Lung (tissue), 12 donors: ENCODE results near the gene MUC6. TPM values are rescaled to one million over a fixed set of nuclear protein-coding genes. Genes with fewer than 3 reads are reported as not detected.

Source experiments
- ATAC-seq: fragments of 200-7000 bp; cut with Tn5 transposase; one replicate; pipeline ENCODE4 v1.9.1; 2020; ENCODE audit warnings: moderate number of reproducible peaks; ENCODE audit not compliant: insufficient read depth, low FRiP score
- DNase-seq, 3 donors: peaks; one replicate each; pipeline ENCODE4 v3.0.0-alpha.2; 2013 to 2017
- H3K27ac ChIP-seq, 2 donors: one replicate each; pipeline ENCODE4 v1.5.1; 2013; ENCODE audit warnings: mild to moderate bottlenecking in 2 of 2, moderate library complexity in 2 of 2, control low read depth in 1 of 2, inconsistent platforms in 1 of 2, low read depth in 1 of 2, low read length in 1 of 2
- H3K27me3 ChIP-seq, 3 donors: one replicate each; pipeline ENCODE4 v1.5.1; 2013; ENCODE audit warnings: low read length in 2 of 3; ENCODE audit not compliant: control insufficient read depth in 3 of 3, insufficient read depth in 3 of 3
- H3K36me3 ChIP-seq, 4 donors: one replicate each; pipeline ENCODE4 v1.5.1; 2013; ENCODE audit warnings: low read length in 4 of 4, mild to moderate bottlenecking in 1 of 4, moderate library complexity in 1 of 4; ENCODE audit not compliant: control insufficient read depth in 4 of 4, insufficient read depth in 4 of 4
- H3K4me1 ChIP-seq, 5 donors: one replicate each; pipeline ENCODE4 v1.5.1; 2013; ENCODE audit warnings: low read length in 5 of 5, mild to moderate bottlenecking in 2 of 5, moderate library complexity in 1 of 5; ENCODE audit not compliant: control insufficient read depth in 5 of 5, insufficient read depth in 5 of 5
- H3K4me3 ChIP-seq: one replicate; pipeline ENCODE4 v1.5.1; 2013; ENCODE audit warnings: mild to moderate bottlenecking, control low read depth, moderate library complexity
- H3K9ac ChIP-seq, 2 donors: one replicate each; pipeline ENCODE4 v1.5.1; 2013; ENCODE audit warnings: low read length in 2 of 2, control low read depth in 1 of 2; ENCODE audit not compliant: insufficient read depth in 1 of 2
- H3K9me3 ChIP-seq, 4 donors: one replicate each; pipeline ENCODE4 v1.5.1; 2013; ENCODE audit warnings: low read length in 3 of 4, mild to moderate bottlenecking in 1 of 4, moderate library complexity in 1 of 4; ENCODE audit not compliant: control insufficient read depth in 4 of 4, insufficient read depth in 3 of 4
- WGBS, 2 donors: extraction: QIAGEN DNeasy Blood & Tissue Kit; methylation state at CpG; one replicate each; pipeline ENCODE4 v1.1.7; 2013; 5-methylcytosine and 5-hydroxymethylcytosine counted together
- polyA plus RNA-seq, 2 donors: library from polyadenylated mRNA; stranded (reverse); fragments of 200-250 nt; gene quantifications; one replicate each; pipeline ENCODE4 v1.2.1, GENCODE V29; 2013
- total RNA-seq, 2 donors: library from RNA; depleted of rRNA in 1 of 2; stranded (reverse); fragments of >200 nt in 1 of 2; gene quantifications; one replicate each; pipeline ENCODE4 v1.2.1, GENCODE V29; 2014 to 2021
- TF ChIP-seq, protein P1 (sequence below): IDR thresholded peaks from 2 replicates; pipeline ENCODE4 v1.5.1; 2012; ENCODE audit warnings: mild to moderate bottlenecking; ENCODE audit errors: control extremely low read depth, extremely low read depth
- donor health status: control.
- donor health status: control.
- donor health status: Bipolar disorder and iron deficiency.
- donor health status: healthy.
- donor health status: DM: yes; HTN: yes; CAD: no.

MUC6 gene
- total and polyA plus RNA-seq, 4 donors = 0.01 to 0.92 (median 0.06) TPM; not detected in 1

DNA sequence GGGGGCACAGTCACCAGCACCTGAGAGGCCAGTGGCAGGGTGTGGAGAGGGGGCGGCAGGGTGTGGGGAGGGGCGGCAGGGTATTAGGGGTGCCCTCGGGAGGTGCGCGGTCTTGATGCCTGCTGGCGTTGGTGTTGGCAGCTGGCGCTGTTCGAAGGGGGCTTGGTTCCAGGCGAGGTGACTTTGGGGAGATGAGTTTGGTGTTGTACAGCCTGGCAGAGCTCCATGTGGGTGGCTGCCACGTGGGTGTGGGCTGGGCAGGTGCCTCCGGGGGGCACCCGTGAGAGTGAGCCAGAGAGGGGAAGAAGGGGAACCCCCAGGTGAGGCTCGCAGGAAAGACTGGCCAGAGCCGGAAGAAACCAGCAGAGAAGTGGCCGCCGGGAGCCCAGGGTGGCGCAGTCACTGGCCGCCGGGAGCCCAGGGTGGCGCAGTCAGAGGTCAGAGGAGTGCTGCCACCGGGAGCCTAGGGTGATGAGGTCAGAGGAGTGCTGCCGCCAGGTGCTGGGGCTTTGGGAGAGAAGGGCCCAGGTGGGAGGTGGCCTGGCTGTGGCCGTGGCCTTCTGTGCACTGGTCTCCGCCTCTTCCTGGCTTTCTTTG, 44.7 kb downstream of the MUC6 start:
- no peak for DNase-seq
- no peak overlapping the region for H3K27ac ChIP-seq
- no peak overlapping the region for H3K4me3 ChIP-seq
- H3K36me3 ChIP-seq = peaks cover 5 to 84% (median 20%) of the 10 kb centered on the region in 4 donors
- 80 to 82% methylated on average over 24 of the region's 24 CpGs for WGBS, 2 donors
- H3K27me3 ChIP-seq = no peaks in the 10 kb centered on the region
- H3K9me3 ChIP-seq = no peaks in the 10 kb centered on the region
- TF ChIP-seq, protein P1, sequence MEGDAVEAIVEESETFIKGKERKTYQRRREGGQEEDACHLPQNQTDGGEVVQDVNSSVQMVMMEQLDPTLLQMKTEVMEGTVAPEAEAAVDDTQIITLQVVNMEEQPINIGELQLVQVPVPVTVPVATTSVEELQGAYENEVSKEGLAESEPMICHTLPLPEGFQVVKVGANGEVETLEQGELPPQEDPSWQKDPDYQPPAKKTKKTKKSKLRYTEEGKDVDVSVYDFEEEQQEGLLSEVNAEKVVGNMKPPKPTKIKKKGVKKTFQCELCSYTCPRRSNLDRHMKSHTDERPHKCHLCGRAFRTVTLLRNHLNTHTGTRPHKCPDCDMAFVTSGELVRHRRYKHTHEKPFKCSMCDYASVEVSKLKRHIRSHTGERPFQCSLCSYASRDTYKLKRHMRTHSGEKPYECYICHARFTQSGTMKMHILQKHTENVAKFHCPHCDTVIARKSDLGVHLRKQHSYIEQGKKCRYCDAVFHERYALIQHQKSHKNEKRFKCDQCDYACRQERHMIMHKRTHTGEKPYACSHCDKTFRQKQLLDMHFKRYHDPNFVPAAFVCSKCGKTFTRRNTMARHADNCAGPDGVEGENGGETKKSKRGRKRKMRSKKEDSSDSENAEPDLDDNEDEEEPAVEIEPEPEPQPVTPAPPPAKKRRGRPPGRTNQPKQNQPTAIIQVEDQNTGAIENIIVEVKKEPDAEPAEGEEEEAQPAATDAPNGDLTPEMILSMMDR = no peak
- no peak overlapping the region for H3K9ac ChIP-seq
- no peak for ATAC-seq
- peaks cover 0 to 6% (median 0%) of the 10 kb centered on the region in 5 donors for H3K4me1 ChIP-seq

DNA sequence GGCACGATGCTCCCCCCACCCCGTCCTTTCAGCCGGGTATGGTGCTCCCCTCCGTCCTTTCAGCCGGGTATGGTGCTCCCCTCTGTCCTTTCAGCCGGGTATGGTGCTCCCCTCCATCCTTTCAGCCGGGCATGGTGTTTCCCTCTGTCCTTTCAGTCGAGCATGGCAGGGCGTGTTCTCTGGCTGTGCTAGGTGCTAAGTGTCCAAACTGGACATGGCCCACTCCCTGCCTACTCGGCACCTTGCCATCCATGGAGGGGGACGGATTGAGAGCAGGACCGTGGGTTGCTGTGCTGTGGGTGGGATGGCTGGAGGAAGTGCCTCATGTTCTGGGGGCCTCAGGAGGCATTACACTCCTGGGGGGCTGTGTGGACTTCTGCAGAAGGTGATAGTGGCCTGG, 45.5 kb downstream of the MUC6 start:
- TF ChIP-seq, protein P1 = no peak

DNA sequence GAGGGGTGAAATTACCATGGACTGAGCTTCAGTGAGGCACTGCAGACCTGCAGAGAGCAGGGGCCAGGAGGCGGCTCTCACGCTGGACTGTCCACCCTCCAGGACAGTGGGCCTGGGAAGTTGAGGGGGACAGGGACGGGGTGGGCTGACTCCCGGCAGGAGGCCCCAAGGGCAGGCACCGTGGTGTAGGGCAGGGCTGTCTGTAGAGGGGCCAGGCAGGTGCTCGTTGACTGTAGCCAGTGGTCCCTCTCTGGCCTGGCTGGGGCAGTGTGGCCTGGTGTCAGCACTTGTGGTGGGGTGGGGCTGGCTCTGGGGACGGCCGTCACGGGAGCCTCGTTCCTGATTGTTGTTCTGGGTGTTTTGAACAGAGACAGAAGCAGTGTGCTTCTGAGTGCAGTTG, 46.4 kb downstream of the MUC6 start:
- Histone ChIP-seq H3K36me3 (peaks cover 8 to 84% (median 23%) of the 10 kb centered on the region in 4 donors), H3K4me3 (no peak overlapping the region), H3K9ac (no peak overlapping the region), H3K4me1 (peaks cover 0 to 10% (median 3%) of the 10 kb centered on the region in 5 donors), H3K27ac (no peak overlapping the region), H3K27me3 (no peaks in the 10 kb centered on the region), H3K9me3 (no peaks in the 10 kb centered on the region)
- no peak for ATAC-seq
- TF ChIP-seq, protein P1 = no peak
- no peak for DNase-seq
- 91 to 92% methylated on average over 10 of the region's 10 CpGs for WGBS, 2 donors

More for the DNA sequence above, 45.5 kb downstream of the MUC6 start:
- Histone ChIP-seq H3K4me3 (no peak overlapping the region), H3K4me1 (peaks cover 0 to 7% (median 3%) of the 10 kb centered on the region in 5 donors), H3K27me3 (no peaks in the 10 kb centered on the region), H3K9me3 (no peaks in the 10 kb centered on the region), H3K9ac (no peak overlapping the region), H3K27ac (no peak overlapping the region), H3K36me3 (peaks cover 8 to 83% (median 23%) of the 10 kb centered on the region in 4 donors)
- ATAC-seq (no peak), DNase-seq (no peak)
- WGBS, 2 donors = 84 to 93% methylated on average over 12 of the region's 12 CpGs
